HepG2 (cell line): ENCODE results near the gene PAFAH1B2. TPM values are rescaled to one million over a fixed set of nuclear protein-coding genes. Genes with fewer than 3 reads are reported as not detected.

Experiments used
- ATAC-seq: fragments of 200-7000 bp; cut with Tn5 transposase; 3 replicates; pipeline ENCODE4 v1.9.1; 2020; ENCODE audit warnings: mild to moderate bottlenecking, moderate library complexity
- BruUV-seq: library from RNA; stranded (reverse); fragments of 400-500 nt; replicated peaks from 2 replicates; lab custom pipeline; 2021; lab: Mats Ljungman, UMichigan
- CTCF ChIA-PET: fragments of 300-600 bp; formaldehyde crosslinking; extraction: SDS; loops from one replicate; lab custom pipeline; 2021; ENCODE audit warnings: low total read pairs, inconsistent platforms, low intra/inter-chr PET ratio; lab: Yijun Ruan, JAX
- POLR2A ChIA-PET: fragments of 350-600 bp; sonication (Branson Sonifier 250); formaldehyde crosslinking; loops from one replicate; lab custom pipeline; 2020; ENCODE audit warnings: antibody characterized with exemption, inconsistent platforms; lab: Yijun Ruan, JAX
- DNase-seq: peaks from one replicate; pipeline ENCODE4 v3.0.0-alpha.2; 2015; ENCODE audit warnings: low spot score
- FAIRE-seq: peaks from 3 replicates; lab custom pipeline; 2011; peaks lifted over from hg19 to GRCh38; lab: Jason Lieb, UNC
- H2AFZ ChIP-seq: one replicate; pipeline ENCODE4 v1.6.1; 2011; ENCODE audit warnings: low read length, inconsistent platforms
- H3K27ac ChIP-seq: fragments of 300-600 bp; 3 replicates; pipeline ENCODE4 v1.8.0; 2011; ENCODE audit warnings: mixed run types, mild to moderate bottlenecking, mixed read lengths, low read length, inconsistent platforms; ENCODE audit not compliant: insufficient read depth; ENCODE audit errors: extremely low read length
- H3K27me3 ChIP-seq, 2 experiments: fragments of 200-600 bp in 1 of 2; 2 replicates in 1 of 2; 3 replicates in 1 of 2; pipeline versions ENCODE4 v1.6.0 to v1.8.0; 2011; ENCODE audit warnings: low read length in 2 of 2, mild to moderate bottlenecking in 2 of 2, moderate library complexity in 2 of 2, inconsistent platforms in 1 of 2; ENCODE audit not compliant: insufficient read depth in 2 of 2, control insufficient read depth in 1 of 2
- H3K36me3 ChIP-seq, 2 experiments: fragments of 200-600 bp in 1 of 2; replicated peaks in 1 of 2; 2 replicates in 1 of 2; 3 replicates in 1 of 2; pipeline versions ENCODE4 v1.5.1 to v1.8.0; 2011; ENCODE audit warnings: low read length in 2 of 2, inconsistent platforms in 1 of 2; ENCODE audit not compliant: insufficient read depth in 2 of 2, control insufficient read depth in 1 of 2
- H3K4me1 ChIP-seq: 2 replicates; pipeline ENCODE4 v1.5.1; 2012; ENCODE audit warnings: low read length, inconsistent platforms; ENCODE audit not compliant: insufficient read depth
- H3K4me2 ChIP-seq: 2 replicates; pipeline ENCODE4 v1.6.0; 2011; ENCODE audit warnings: low read depth, low read length, inconsistent platforms
- H3K4me3 ChIP-seq, 3 experiments: fragments of 200-600 bp in 1 of 3; sonication (generic), shearing (Covaris generic) in 1 of 3; replicated peaks in 1 of 3; 2 replicates each; pipeline ENCODE4 v1.5.1; 2011 to 2016; ENCODE audit warnings: low read length in 3 of 3, inconsistent platforms in 2 of 3, low read depth in 2 of 3, mild to moderate bottlenecking in 2 of 3, control low read depth in 1 of 3, mixed read lengths in 1 of 3; ENCODE audit not compliant: insufficient read depth in 1 of 3
- H3K79me2 ChIP-seq: one replicate; pipeline ENCODE4 v1.6.1; 2011; ENCODE audit warnings: low read length, inconsistent platforms; ENCODE audit not compliant: insufficient read depth
- H3K9ac ChIP-seq: 2 replicates; pipeline ENCODE4 v1.6.0; 2011; ENCODE audit warnings: mild to moderate bottlenecking, low read depth, low read length, inconsistent platforms; ENCODE audit not compliant: insufficient read depth
- H3K9me3 ChIP-seq: 2 replicates; pipeline ENCODE4 v1.5.1; 2012; ENCODE audit warnings: mild to moderate bottlenecking, low read length
- H4K20me1 ChIP-seq: 2 replicates; pipeline ENCODE4 v1.6.0; 2011; ENCODE audit warnings: inconsistent platforms, mild to moderate bottlenecking, low read length, moderate library complexity; ENCODE audit not compliant: insufficient read depth
- FUBP1 ChIP-seq: sonication (generic); formaldehyde crosslinking; IDR thresholded peaks from 2 replicates; pipeline ENCODE4 v1.5.1; 2020; ENCODE audit warnings: missing genetic modification reagents, mild to moderate bottlenecking, borderline replicate concordance
- HNRNPK ChIP-seq: fragments of 200-400 bp; formaldehyde crosslinking; IDR thresholded peaks from 2 replicates; pipeline ENCODE4 v1.6.1; 2018; ENCODE audit warnings: low read length, low read depth, moderate library complexity, mild to moderate bottlenecking; ENCODE audit not compliant: poor library complexity, severe bottlenecking
- LCORL ChIP-seq, 2 experiments: fragments of 450-650 bp in 1 of 2; sonication (generic) in 1 of 2; formaldehyde crosslinking in 1 of 2; IDR thresholded peaks; 2 replicates each; pipeline versions ENCODE4 v1.5.0 to v1.6.1; 2017 to 2020; ENCODE audit warnings: antibody characterized with exemption in 1 of 2, missing genetic modification reagents in 1 of 2
- PITX1 ChIP-seq: sonication (generic); formaldehyde crosslinking; IDR thresholded peaks from 2 replicates; pipeline ENCODE4 v1.5.1; 2020; ENCODE audit warnings: mild to moderate bottlenecking, missing genetic modification reagents
- RAD51 ChIP-seq: fragments of 450-650 bp; IDR thresholded peaks from 2 replicates; pipeline ENCODE4 v1.6.1; 2016; ENCODE audit warnings: borderline replicate concordance
- RFX5 ChIP-seq: IDR thresholded peaks from 2 replicates; pipeline ENCODE4 v1.6.1; 2011; ENCODE audit warnings: low read depth, low read length, improper control_type of control experiment
- TEAD3 ChIP-seq: optimal IDR thresholded peaks from 2 replicates; pipeline ENCODE3; 2016; ENCODE audit warnings: borderline replicate concordance
- ZNF589 ChIP-seq: sonication (generic); formaldehyde crosslinking; conservative IDR thresholded peaks from 2 replicates; pipeline ENCODE4 v1.8.0; 2022; ENCODE audit warnings: mild to moderate bottlenecking, moderate library complexity, missing genetic modification reagents
- ZNF687 ChIP-seq: sonication (generic); formaldehyde crosslinking; IDR thresholded peaks from 2 replicates; pipeline ENCODE4 v1.5.1; 2020; ENCODE audit warnings: mild to moderate bottlenecking, missing genetic modification reagents, moderate library complexity
- WGBS: methylation state at CpG from one replicate; pipeline ENCODE4 v1.1.6; 2017; ENCODE audit warnings: low lambda C conversion rate; 5-methylcytosine and 5-hydroxymethylcytosine counted together
- in situ Hi-C: cut with HindIII; loops from 2 replicates; pipeline ENCODE4 v1.10.0; 2017; ENCODE audit warnings: low pct_unique_long_range_greater_than_20kb; ENCODE audit not compliant: extremely low pct_ligation_motif_present
- intact Hi-C: fragments of 100-400 bp; cut with micrococcal nuclease; formaldehyde crosslinking; loops from one replicate; pipeline ENCODE4 v1.10.0; 2022; ENCODE audit not compliant: unreplicated experiment
- polyA plus RNA-seq, 8 experiments: library from polyadenylated mRNA; depleted of rRNA in 3 of 8; stranded (reverse) in 7 of 8; unstranded in 1 of 8; fragments of >200 nt; fragmentation: Illumina TruSeq in 4 of 8; extraction: Trizol in 4 of 8; gene quantifications; 2 replicates each; pipeline versions ENCODE4 v1.2.1 to v1.2.3, GENCODE V29; 2011 to 2016; ENCODE audit warnings: low read depth in 4 of 8, missing spikeins in 1 of 8, mixed read lengths in 1 of 8; ENCODE audit not compliant: insufficient read depth in 1 of 8
- total RNA-seq, 5 experiments: library from RNA; depleted of rRNA; stranded (reverse); fragments of >200 nt; fragmentation: Illumina TruSeq; extraction: Trizol; gene quantifications; 2 replicates each; pipeline ENCODE4 v1.2.3, GENCODE V29; 2016; ENCODE audit warnings: low read depth in 1 of 5
- TF ChIP-seq, protein P1 (sequence below): sonication (generic); formaldehyde crosslinking; IDR thresholded peaks from 2 replicates; pipeline ENCODE4 v1.8.0; 2022; ENCODE audit warnings: mild to moderate bottlenecking, missing genetic modification reagents; ENCODE audit not compliant: insufficient replicate concordance

Gene PAFAH1B2
- total and polyA plus RNA-seq, 2 of the 13 experiments (the other 11 are each of a cell fraction or from before 2014, with no cell fraction given), result 28.8 to 104 TPM

DNA sequence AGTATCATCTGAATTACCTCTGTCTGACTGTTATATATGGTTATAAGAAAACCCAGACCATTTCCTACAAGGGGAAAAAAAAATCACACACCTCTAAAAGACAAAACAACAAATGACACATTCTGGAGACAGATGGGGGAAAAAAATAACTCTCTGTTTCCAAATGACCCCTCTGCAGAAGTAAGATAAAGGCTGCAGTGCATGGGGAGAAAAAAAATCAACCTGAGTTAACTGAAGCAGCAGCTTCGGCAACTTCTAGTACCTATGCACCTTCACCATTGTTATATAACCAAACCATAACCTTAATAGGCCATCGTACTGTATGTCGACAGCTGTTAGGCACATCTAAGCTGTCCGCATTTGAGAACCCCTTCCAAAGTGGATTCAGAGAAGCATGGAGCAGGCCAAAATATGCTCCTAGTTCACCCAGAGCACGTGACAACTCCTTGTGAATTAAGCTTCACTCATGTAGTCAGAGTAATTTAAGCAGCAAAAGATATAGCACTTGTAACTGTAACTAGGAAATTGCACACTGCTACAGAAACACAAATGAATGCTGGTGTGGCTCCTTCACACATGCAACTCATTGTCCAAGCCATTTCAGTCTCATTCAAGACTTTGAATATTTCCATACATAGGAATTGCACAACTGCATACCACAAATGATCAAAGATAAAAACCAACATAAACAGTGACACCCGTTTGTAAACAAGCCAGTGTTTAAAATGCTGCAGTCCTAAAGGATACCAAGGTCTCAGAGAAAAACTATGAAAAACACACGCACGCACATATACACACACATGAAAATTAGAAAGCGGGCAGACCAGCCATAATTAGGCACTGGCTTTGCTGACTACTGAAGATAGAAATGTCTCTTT, 48.6 kb upstream of the PAFAH1B2 start (continued):
- TF ChIP-seq, protein P1, sequence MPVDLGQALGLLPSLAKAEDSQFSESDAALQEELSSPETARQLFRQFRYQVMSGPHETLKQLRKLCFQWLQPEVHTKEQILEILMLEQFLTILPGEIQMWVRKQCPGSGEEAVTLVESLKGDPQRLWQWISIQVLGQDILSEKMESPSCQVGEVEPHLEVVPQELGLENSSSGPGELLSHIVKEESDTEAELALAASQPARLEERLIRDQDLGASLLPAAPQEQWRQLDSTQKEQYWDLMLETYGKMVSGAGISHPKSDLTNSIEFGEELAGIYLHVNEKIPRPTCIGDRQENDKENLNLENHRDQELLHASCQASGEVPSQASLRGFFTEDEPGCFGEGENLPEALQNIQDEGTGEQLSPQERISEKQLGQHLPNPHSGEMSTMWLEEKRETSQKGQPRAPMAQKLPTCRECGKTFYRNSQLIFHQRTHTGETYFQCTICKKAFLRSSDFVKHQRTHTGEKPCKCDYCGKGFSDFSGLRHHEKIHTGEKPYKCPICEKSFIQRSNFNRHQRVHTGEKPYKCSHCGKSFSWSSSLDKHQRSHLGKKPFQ (CRISPR knock-in tag), result peak; percentile 14
- peak; percentile 44; the same call in 1 of the 2 replicates for TF ChIP-seq PITX1 (CRISPR knock-in tag)
- TF ChIP-seq LCORL (IDR thresholded peaks at IDR 0.05), result no peak
- peak; percentile 56; the same call in 1 of the 2 replicates for TF ChIP-seq LCORL (CRISPR knock-in tag; IDR thresholded peaks at IDR 0.05)
- TF ChIP-seq TEAD3 (CRISPR knock-in tag), result peak; percentile 87

DNA sequence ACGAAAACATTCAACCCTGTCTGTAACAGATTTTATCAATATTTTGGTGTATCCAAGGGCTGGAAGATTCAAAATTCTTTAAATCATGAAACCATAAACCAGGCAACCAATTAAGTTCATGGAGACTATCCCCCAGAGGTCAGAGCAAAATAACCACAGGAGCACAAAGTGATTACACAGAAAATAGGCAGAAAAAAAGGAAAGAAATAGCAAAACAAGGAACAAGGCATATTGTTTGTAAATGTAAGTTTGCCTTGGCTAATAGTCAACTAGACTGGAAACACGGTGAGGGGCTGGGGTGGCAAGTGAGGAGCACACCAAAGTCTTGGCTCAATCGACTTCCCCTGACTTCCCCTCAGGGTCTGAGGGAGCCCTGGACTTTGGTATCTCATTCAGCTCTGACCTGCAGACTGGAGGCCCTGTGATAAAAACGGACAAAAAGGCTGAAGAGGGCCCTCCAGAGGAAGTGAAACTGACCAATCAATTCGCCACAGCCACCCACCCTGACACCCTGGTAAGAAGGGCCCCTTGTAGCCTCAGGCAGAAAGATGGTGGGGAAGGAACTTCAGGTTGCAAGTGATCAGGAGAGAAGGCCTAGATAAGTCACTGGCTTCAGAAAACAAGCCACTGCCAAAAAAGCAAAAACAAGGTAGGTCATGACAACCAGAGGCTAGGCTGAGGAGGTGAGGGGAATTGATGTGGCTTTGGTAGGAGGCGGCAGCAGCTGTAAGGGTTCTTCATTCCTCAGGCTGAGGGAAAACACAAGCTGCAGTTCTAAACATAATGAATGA, 47.7 kb upstream of the PAFAH1B2 start:
- POLR2A ChIA-PET, result interaction anchor here (0.9 to 5.8 kb wide), 12 partner anchors 19 to 306 kb away, joined by 3 to 69 read pairs (median 8); partner anchors contain the start of genes APOA1, APOC3 and PAFAH1B2
- BruUV-seq, result TSS peak; percentile 50
- TF ChIP-seq HNRNPK (no peak), ZNF687 (0 out of 2 replicates have a peak, but pooled peaks have one; percentile 13), ZNF589 (CRISPR knock-in tag) (no peak), RAD51 (no peak), FUBP1 (CRISPR knock-in tag) (no peak), RFX5 (no peak)

More for the DNA sequence above, 47.7 kb upstream of the PAFAH1B2 start:
- Histone ChIP-seq H3K4me3 (peak overlapping the region; percentile 79 to 89 (median 87)), H3K9ac (peak overlapping the region; percentile 88), H3K27ac (peak overlapping the region; percentile 80), H3K79me2 (peaks cover 64% of the 10 kb centered on the region), H3K4me1 (peaks cover 74% of the 10 kb centered on the region), H4K20me1 (peaks cover 48% of the 10 kb centered on the region), H3K9me3 (no peaks in the 10 kb centered on the region), H2AFZ (no peak overlapping the region), H3K27me3 (no peaks in the 10 kb centered on the region; a peak in 1 of 5 replicates), H3K36me3 (0 out of 5 replicates have a peak, but pooled peaks cover 0 to 1% of the 10 kb centered on the region in 2 experiments), H3K4me2 (peak overlapping the region; percentile 91)
- peak; percentile 70 for ATAC-seq
- CTCF ChIA-PET, result no interaction called here
- intact Hi-C loops (loop anchor here (2.0 to 5.0 kb wide), 2 partner anchors 74 to 168 kb away; no protein-coding TSS in a partner anchor), in situ Hi-C loops (loop anchor here (5.0 to 10.0 kb wide), 2 partner anchors 214 to 302 kb away; partner anchors contain the start of gene APOA5)
- peak; percentile 78 for DNase-seq
- WGBS, result 18% methylated on average over 6 of the region's 6 CpGs
- FAIRE-seq, result peak; percentile 68
